Large intestine (tissue), 3 donors: ENCODE data around the gene PIK3R5. TPM values are rescaled to one million over a fixed set of nuclear protein-coding genes. Genes with fewer than 3 reads are reported as not detected.
"Not testable (repeated sequence)": the region's sequence is repeated elsewhere in the genome, so short reads cannot be mapped to it uniquely, and the experiment has no call there.

ENCODE experiments used
- DNase-seq, 2 donors: peaks; one replicate each; pipeline versions ENCODE4 v3.0.0 to v3.0.0-alpha.2; 2013
- H3K27ac ChIP-seq: one replicate; pipeline ENCODE4 v1.5.1; 2013; ENCODE audit warnings: low read length
- H3K27me3 ChIP-seq: 2 replicates; pipeline ENCODE4 v1.6.1; 2013; ENCODE audit warnings: low read length; ENCODE audit not compliant: control insufficient read depth, insufficient read depth
- H3K36me3 ChIP-seq: 2 replicates; pipeline ENCODE4 v1.6.1; 2013; ENCODE audit warnings: low read length; ENCODE audit not compliant: control insufficient read depth, insufficient read depth
- H3K4me1 ChIP-seq: one replicate; pipeline ENCODE4 v1.6.1; 2013; ENCODE audit warnings: low read length; ENCODE audit not compliant: control insufficient read depth, insufficient read depth
- H3K4me3 ChIP-seq: one replicate; pipeline ENCODE4 v1.5.1; 2013; ENCODE audit warnings: low read length
- H3K9me3 ChIP-seq: one replicate; pipeline ENCODE4 v1.6.1; 2013; ENCODE audit warnings: mild to moderate bottlenecking, low read depth, low read length, moderate library complexity; ENCODE audit not compliant: control insufficient read depth
- WGBS: methylation state at CpG from one replicate; pipeline ENCODE4 v1.1.5; 2013; ENCODE audit warnings: low lambda C conversion rate; ENCODE audit not compliant: insufficient coverage; 5-methylcytosine and 5-hydroxymethylcytosine counted together
- polyA plus RNA-seq: library from polyadenylated mRNA; unstranded; fragments of 120-200 nt; gene quantifications from one replicate; pipeline ENCODE4 v1.2.1, GENCODE V29; 2013

Gene PIK3R5
- polyA plus RNA-seq, 1 donor = 3.2 TPM

GRCh38 chr17:9003355-9004131 is 38.0 kb upstream of the PIK3R5 start:
- peaks cover 56% of the 10 kb centered on the region for H3K27me3 ChIP-seq
- H3K27ac ChIP-seq = no peak overlapping the region
- peaks cover 7% of the 10 kb centered on the region for H3K9me3 ChIP-seq
- peak overlapping the region; percentile 33 for H3K4me3 ChIP-seq
- WGBS = no CpG with 5 or more reads among the region's 90 CpGs
- H3K36me3 ChIP-seq = no peaks in the 10 kb centered on the region
- no peak for DNase-seq
- H3K4me1 ChIP-seq = peaks cover 11% of the 10 kb centered on the region

GRCh38 chr17:9002606-9003354 is 37.3 kb upstream of the PIK3R5 start:
- no CpG with 5 or more reads among the region's 69 CpGs for WGBS
- H3K9me3 ChIP-seq = peaks cover 7% of the 10 kb centered on the region
- H3K36me3 ChIP-seq = no peaks in the 10 kb centered on the region
- peaks cover 11% of the 10 kb centered on the region for H3K4me1 ChIP-seq
- peak in 1 of 2 donors; percentile 43 for DNase-seq
- H3K27me3 ChIP-seq = peaks cover 55% of the 10 kb centered on the region
- no peak overlapping the region for H3K4me3 ChIP-seq
- no peak overlapping the region for H3K27ac ChIP-seq

GRCh38 chr17:9002227-9002605 is 36.7 kb upstream of the PIK3R5 start:
- H3K27ac ChIP-seq = no peak overlapping the region
- DNase-seq = no peak
- peaks cover 11% of the 10 kb centered on the region for H3K4me1 ChIP-seq
- H3K27me3 ChIP-seq = peaks cover 53% of the 10 kb centered on the region
- no peak overlapping the region for H3K4me3 ChIP-seq
- no CpG with 5 or more reads among the region's 15 CpGs for WGBS
- H3K36me3 ChIP-seq = no peaks in the 10 kb centered on the region
- H3K9me3 ChIP-seq = peaks cover 7% of the 10 kb centered on the region

GRCh38 chr17:9001559-9001958 is 36.1 kb upstream of the PIK3R5 start:
- 67% methylated on average over 2 of the region's 3 CpGs for WGBS

GRCh38 chr17:8997994-8998628 is 32.6 kb upstream of the PIK3R5 start:
- no peak overlapping the region for H3K4me3 ChIP-seq
- H3K27ac ChIP-seq = no peak overlapping the region
- DNase-seq = no peak
- H3K4me1 ChIP-seq = peaks cover 2% of the 10 kb centered on the region
- no peaks in the 10 kb centered on the region for H3K36me3 ChIP-seq
- H3K27me3 ChIP-seq = peaks cover 18% of the 10 kb centered on the region
- no peaks in the 10 kb centered on the region for H3K9me3 ChIP-seq
- WGBS = no CpG with 5 or more reads among the region's 9 CpGs

More at GRCh38 chr17:9001559-9001958, 36.1 kb upstream of the PIK3R5 start:
- Histone ChIP-seq H3K9me3 (peaks cover 7% of the 10 kb centered on the region), H3K4me1 (peaks cover 11% of the 10 kb centered on the region), H3K4me3 (no peak overlapping the region), H3K27me3 (peaks cover 49% of the 10 kb centered on the region), H3K27ac (no peak overlapping the region), H3K36me3 (no peaks in the 10 kb centered on the region)
- DNase-seq = no peak

- no peaks in the 10 kb centered on the region for H3K27me3 ChIP-seq
- WGBS = no CpG with 5 or more reads among the region's 7 CpGs
Observed at GRCh38 chr17:8995711-8996110, 30.2 kb upstream of the PIK3R5 start.

GRCh38 chr17:8994319-8994718 is 28.8 kb upstream of the PIK3R5 start:
- Histone ChIP-seq H3K9me3 (no peaks in the 10 kb centered on the region), H3K36me3 (no peaks in the 10 kb centered on the region), H3K4me1 (no peaks in the 10 kb centered on the region), H3K4me3 (no peak overlapping the region), H3K27ac (no peak overlapping the region), H3K27me3 (no peaks in the 10 kb centered on the region)
- no CpG with 5 or more reads among the region's 7 CpGs for WGBS
- no peak for DNase-seq

More at GRCh38 chr17:8995711-8996110, 30.2 kb upstream of the PIK3R5 start:
- Histone ChIP-seq H3K36me3 (no peaks in the 10 kb centered on the region), H3K4me1 (no peaks in the 10 kb centered on the region), H3K4me3 (no peak overlapping the region), H3K27ac (no peak overlapping the region), H3K9me3 (no peaks in the 10 kb centered on the region)
- no peak for DNase-seq

- peak in 1 of 2 donors; percentile 38 for DNase-seq
- H3K36me3 ChIP-seq = no peaks in the 10 kb centered on the region
- H3K27ac ChIP-seq = no peak overlapping the region
- H3K4me1 ChIP-seq = no peaks in the 10 kb centered on the region
- no CpG with 5 or more reads among the region's 10 CpGs for WGBS
- no peak overlapping the region for H3K4me3 ChIP-seq
- H3K27me3 ChIP-seq = no peaks in the 10 kb centered on the region
- H3K9me3 ChIP-seq = no peaks in the 10 kb centered on the region
Observed at GRCh38 chr17:8991514-8992285, 26.2 kb upstream of the PIK3R5 start.

- H3K4me1 ChIP-seq, H3K9me3 ChIP-seq, H3K27me3 ChIP-seq, H3K4me3 ChIP-seq, H3K36me3 ChIP-seq, DNase-seq, H3K27ac ChIP-seq: not testable (repeated sequence)
- no CpG with 5 or more reads among the region's 2 CpGs for WGBS
Observed at GRCh38 chr17:8988263-8988935, 22.9 kb upstream of the PIK3R5 start.
